ENCODE results near the gene TXNRD2. TPM values are rescaled to one million over a fixed set of nuclear protein-coding genes. Genes with fewer than 3 reads are reported as not detected.
"Not testable (repeated sequence)": the region's sequence is repeated elsewhere in the genome, so short reads cannot be mapped to it uniquely, and the experiment has no call there.

The TXNRD2 gene
- total RNA-seq, 2 donors from 2014 or later, result 29.9 to 34.3 TPM

- not testable (repeated sequence) for H3K4me3 Mint-ChIP-seq; H3K27me3 Mint-ChIP-seq; H3K27ac Mint-ChIP-seq; H3K4me1 Mint-ChIP-seq (ENCODE audit: low read depth in 2 of 2); DNase-seq (ENCODE audit: low spot score); H3K9me3 Mint-ChIP-seq; ATAC-seq
- peaks cover 22% of the 10 kb centered on the region for H3K36me3 Mint-ChIP-seq
Measured at GRCh38 chr22:19935123-19935718, 6.4 kb downstream of the TXNRD2 start.

- Mint-ChIP-seq H3K4me3 (no peak overlapping the region), H3K36me3 (peaks cover 22% of the 10 kb centered on the region), H3K4me1 (ENCODE audit: low read depth in 2 of 2) (peaks cover 5% of the 10 kb centered on the region in 2 donors), H3K27ac (no peak overlapping the region), H3K27me3 (no peaks in the 10 kb centered on the region), H3K9me3 (peaks cover 5% of the 10 kb centered on the region)
- no peak for DNase-seq (ENCODE audit: low spot score)
- ATAC-seq, result no peak
Measured at GRCh38 chr22:19933341-19934241, 8.0 kb downstream of the TXNRD2 start.

- Mint-ChIP-seq H3K27me3 (no peaks in the 10 kb centered on the region), H3K27ac (no peak overlapping the region), H3K4me1 (ENCODE audit: low read depth in 2 of 2) (peaks cover 2 to 5% of the 10 kb centered on the region in 2 donors), H3K4me3 (no peak overlapping the region), H3K36me3 (peaks cover 26% of the 10 kb centered on the region), H3K9me3 (peaks cover 5% of the 10 kb centered on the region)
- ATAC-seq (peak in 1 of 2 donors; percentile 27), DNase-seq (ENCODE audit: low spot score) (no peak)
Measured at GRCh38 chr22:19932367-19933206, 9.0 kb downstream of the TXNRD2 start.

GRCh38 chr22:19931514-19931913, 10.1 kb downstream of the TXNRD2 start:
- Mint-ChIP-seq H3K4me1 (ENCODE audit: low read depth in 2 of 2) (peaks cover 2 to 5% of the 10 kb centered on the region in 2 donors), H3K27ac (no peak overlapping the region), H3K9me3 (peaks cover 1% of the 10 kb centered on the region), H3K27me3 (no peaks in the 10 kb centered on the region), H3K4me3 (no peak overlapping the region), H3K36me3 (peaks cover 18% of the 10 kb centered on the region)
- ATAC-seq, result no peak
- DNase-seq (ENCODE audit: low spot score), result no peak

GRCh38 chr22:19930551-19931486, 10.8 kb downstream of the TXNRD2 start:
- DNase-seq (ENCODE audit: low spot score) (no peak), ATAC-seq (peak in 1 of 2 donors; percentile 28)
- Mint-ChIP-seq H3K9me3 (no peaks in the 10 kb centered on the region), H3K27ac (peak overlapping the region in 1 of 2 donors; percentile 52), H3K27me3 (no peaks in the 10 kb centered on the region), H3K36me3 (peaks cover 11% of the 10 kb centered on the region), H3K4me1 (ENCODE audit: low read depth in 2 of 2) (peaks cover 2 to 5% of the 10 kb centered on the region in 2 donors), H3K4me3 (no peak overlapping the region)

- Mint-ChIP-seq H3K27ac (peak overlapping the region in 1 of 2 donors; percentile 52), H3K27me3 (no peaks in the 10 kb centered on the region)
- ATAC-seq, result no peak
Measured at GRCh38 chr22:19929586-19930550, 11.8 kb downstream of the TXNRD2 start.

GRCh38 chr22:19928207-19928606, 13.4 kb downstream of the TXNRD2 start:
- H3K27me3 Mint-ChIP-seq, result no peaks in the 10 kb centered on the region
- DNase-seq (ENCODE audit: low spot score), result no peak
- peaks cover 4% of the 10 kb centered on the region for H3K36me3 Mint-ChIP-seq
- no peak overlapping the region for H3K4me3 Mint-ChIP-seq
- ATAC-seq, result no peak
- peaks cover 5 to 8% of the 10 kb centered on the region in 2 donors for H3K4me1 Mint-ChIP-seq (ENCODE audit: low read depth in 2 of 2)
- H3K9me3 Mint-ChIP-seq, result no peaks in the 10 kb centered on the region
- no peak overlapping the region for H3K27ac Mint-ChIP-seq

More at GRCh38 chr22:19929586-19930550, 11.8 kb downstream of the TXNRD2 start:
- Mint-ChIP-seq H3K4me1 (ENCODE audit: low read depth in 2 of 2) (peaks cover 2 to 5% of the 10 kb centered on the region in 2 donors), H3K36me3 (peaks cover 4% of the 10 kb centered on the region), H3K4me3 (no peak overlapping the region), H3K9me3 (no peaks in the 10 kb centered on the region)
- no peak for DNase-seq (ENCODE audit: low spot score)

GRCh38 chr22:19927696-19928095, 13.9 kb downstream of the TXNRD2 start:
- no peak for ATAC-seq
- Mint-ChIP-seq H3K36me3 (peaks cover 4% of the 10 kb centered on the region), H3K27ac (no peak overlapping the region), H3K4me3 (no peak overlapping the region), H3K27me3 (no peaks in the 10 kb centered on the region), H3K9me3 (no peaks in the 10 kb centered on the region), H3K4me1 (ENCODE audit: low read depth in 2 of 2) (peaks cover 5 to 8% of the 10 kb centered on the region in 2 donors)
- no peak for DNase-seq (ENCODE audit: low spot score)

- H3K9me3 Mint-ChIP-seq; H3K36me3 Mint-ChIP-seq; H3K27ac Mint-ChIP-seq; H3K27me3 Mint-ChIP-seq; H3K4me1 Mint-ChIP-seq (ENCODE audit: low read depth in 2 of 2); H3K4me3 Mint-ChIP-seq; DNase-seq (ENCODE audit: low spot score); ATAC-seq: not testable (repeated sequence)
Measured at GRCh38 chr22:19926028-19926427, 15.6 kb downstream of the TXNRD2 start.

- H3K27ac Mint-ChIP-seq, result no peak overlapping the region
- ATAC-seq (no peak), DNase-seq (ENCODE audit: low spot score) (no peak)
- peaks cover 4% of the 10 kb centered on the region for H3K36me3 Mint-ChIP-seq
- no peak overlapping the region for H3K4me3 Mint-ChIP-seq
- H3K9me3 Mint-ChIP-seq, result no peaks in the 10 kb centered on the region
- H3K4me1 Mint-ChIP-seq (ENCODE audit: low read depth in 2 of 2), result peaks cover 0 to 9% of the 10 kb centered on the region in 2 donors
- no peaks in the 10 kb centered on the region for H3K27me3 Mint-ChIP-seq
Measured at GRCh38 chr22:19923914-19924513, 17.6 kb downstream of the TXNRD2 start.

GRCh38 chr22:19921544-19922081, 20.0 kb downstream of the TXNRD2 start:
- Mint-ChIP-seq H3K4me1 (ENCODE audit: low read depth in 2 of 2) (peaks cover 0 to 9% of the 10 kb centered on the region in 2 donors), H3K36me3 (no peaks in the 10 kb centered on the region), H3K27ac (no peak overlapping the region), H3K4me3 (no peak overlapping the region), H3K27me3 (no peaks in the 10 kb centered on the region), H3K9me3 (no peaks in the 10 kb centered on the region)
- no peak for ATAC-seq
- no peak for DNase-seq (ENCODE audit: low spot score)
